22Rv1 (cell line): ENCODE measurements around the gene MDM2.

ENCODE experiments used
- CTCF ChIP-seq: fragments of 450-650 bp; IDR thresholded peaks from 2 replicates; pipeline ENCODE4 v1.5.1; 2017; ENCODE audit warnings: mild to moderate bottlenecking
- ZFX ChIP-seq: fragments of 450-650 bp; IDR thresholded peaks from 2 replicates; pipeline ENCODE4 v1.6.1; 2017; ENCODE audit warnings: antibody characterized with exemption, borderline replicate concordance

- TF ChIP-seq CTCF (no peak), ZFX (no peak)
Observed at GRCh38 chr12:68894276-68894855, 86.4 kb downstream of the MDM2 start.
